Upper lobe of right lung (tissue), 1 donor: ENCODE data around the gene RPS27L. TPM values are rescaled to one million over a fixed set of nuclear protein-coding genes. Genes with fewer than 3 reads are reported as not detected.

ENCODE experiments used
- ATAC-seq: fragments of 200-7000 bp; cut with Tn5 transposase; one replicate; pipeline ENCODE4 v1.9.1; 2020; ENCODE audit warnings: mild to moderate bottlenecking, moderate library complexity
- DNase-seq: peaks from one replicate; pipeline ENCODE4 v3.0.0-alpha.2; 2020
- H3K27ac ChIP-seq: fragments of 200-600 bp; one replicate; pipeline ENCODE4 v1.8.0; 2022
- H3K27me3 ChIP-seq: fragments of 200-600 bp; one replicate; pipeline ENCODE4 v1.8.0; 2022; ENCODE audit warnings: mild to moderate bottlenecking
- H3K36me3 ChIP-seq: fragments of 200-600 bp; one replicate; pipeline ENCODE4 v1.8.0; 2022
- H3K4me1 ChIP-seq: fragments of 200-600 bp; one replicate; pipeline ENCODE4 v1.8.0; 2022
- H3K4me3 ChIP-seq: fragments of 200-600 bp; one replicate; pipeline ENCODE4 v1.8.0; 2022; ENCODE audit warnings: mild to moderate bottlenecking
- H3K9me3 ChIP-seq: fragments of 200-600 bp; one replicate; pipeline ENCODE4 v1.8.0; 2022
- intact Hi-C: fragments of 100-400 bp; cut with DNase I; formaldehyde crosslinking; loops from one replicate; pipeline ENCODE4 v1.11.0; 2022
- total RNA-seq: library from RNA; stranded (reverse); fragmentation: NEBNext Ultra II Directional; extraction: Animal tissue kit (Norgen Biotek cat#: 25700); gene quantifications from one replicate; pipeline ENCODE4 v1.2.1, GENCODE V29; 2021
- TF ChIP-seq, protein P1 (sequence below): fragments of 200-600 bp; IDR thresholded peaks from one replicate; pipeline ENCODE4 v1.8.0; 2022; ENCODE audit warnings: antibody characterized with exemption
- donor health status: DM: no; HTN: yes; CAD: no; lungs with severe emphysema.

RPS27L gene
- total RNA-seq, 1 donor from 2014 or later: 196 TPM

DNA sequence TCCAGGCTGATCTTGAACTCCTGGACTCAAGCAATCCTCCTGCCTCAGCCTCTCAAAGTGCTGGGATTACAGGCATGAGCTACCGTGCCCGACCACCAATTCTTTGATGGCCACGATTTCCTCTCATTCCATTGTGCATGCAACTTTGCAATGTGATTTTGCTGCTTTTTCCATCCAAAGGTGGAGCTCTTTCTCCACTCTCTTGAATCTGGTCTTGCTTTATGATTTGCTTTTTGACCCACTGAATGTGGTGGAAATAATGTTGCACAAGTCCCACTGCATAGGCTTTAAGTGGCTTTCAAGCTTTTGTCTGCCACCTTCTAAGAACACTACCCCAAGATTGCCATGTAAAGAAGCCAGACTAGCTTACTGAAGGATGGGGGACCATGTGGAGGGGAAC is 10.6 kb downstream of the RPS27L start:
- H3K9me3 ChIP-seq: no peaks in the 10 kb centered on the region
- H3K27me3 ChIP-seq: no peaks in the 10 kb centered on the region
- H3K36me3 ChIP-seq: peaks cover 59% of the 10 kb centered on the region
- peaks cover 6% of the 10 kb centered on the region for H3K4me1 ChIP-seq
- ATAC-seq: no peak
- no peak overlapping the region for H3K4me3 ChIP-seq
- intact Hi-C loops: no loop called here
- no peak overlapping the region for H3K27ac ChIP-seq
- DNase-seq: no peak
- TF ChIP-seq, protein P1, sequence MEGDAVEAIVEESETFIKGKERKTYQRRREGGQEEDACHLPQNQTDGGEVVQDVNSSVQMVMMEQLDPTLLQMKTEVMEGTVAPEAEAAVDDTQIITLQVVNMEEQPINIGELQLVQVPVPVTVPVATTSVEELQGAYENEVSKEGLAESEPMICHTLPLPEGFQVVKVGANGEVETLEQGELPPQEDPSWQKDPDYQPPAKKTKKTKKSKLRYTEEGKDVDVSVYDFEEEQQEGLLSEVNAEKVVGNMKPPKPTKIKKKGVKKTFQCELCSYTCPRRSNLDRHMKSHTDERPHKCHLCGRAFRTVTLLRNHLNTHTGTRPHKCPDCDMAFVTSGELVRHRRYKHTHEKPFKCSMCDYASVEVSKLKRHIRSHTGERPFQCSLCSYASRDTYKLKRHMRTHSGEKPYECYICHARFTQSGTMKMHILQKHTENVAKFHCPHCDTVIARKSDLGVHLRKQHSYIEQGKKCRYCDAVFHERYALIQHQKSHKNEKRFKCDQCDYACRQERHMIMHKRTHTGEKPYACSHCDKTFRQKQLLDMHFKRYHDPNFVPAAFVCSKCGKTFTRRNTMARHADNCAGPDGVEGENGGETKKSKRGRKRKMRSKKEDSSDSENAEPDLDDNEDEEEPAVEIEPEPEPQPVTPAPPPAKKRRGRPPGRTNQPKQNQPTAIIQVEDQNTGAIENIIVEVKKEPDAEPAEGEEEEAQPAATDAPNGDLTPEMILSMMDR: no peak

DNA sequence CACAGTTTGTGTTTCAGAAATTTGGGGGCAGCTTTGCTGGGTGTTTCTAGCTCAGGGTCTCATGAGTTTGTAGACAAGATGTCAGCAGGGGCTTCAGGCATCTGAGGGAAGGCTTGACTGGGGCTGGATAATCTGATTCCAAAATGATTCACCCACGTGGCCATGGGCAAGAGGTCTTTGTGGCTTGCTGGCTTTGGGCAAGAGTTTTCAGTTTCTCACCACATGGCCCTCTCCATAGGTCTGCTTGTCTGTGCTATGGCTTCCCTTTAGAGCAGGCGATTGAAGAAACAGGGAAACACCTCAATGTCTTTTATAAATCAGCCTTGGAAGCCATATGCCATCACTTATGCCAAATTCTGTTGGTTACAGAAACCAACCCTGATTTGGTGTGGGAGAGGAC is 11.9 kb downstream of the RPS27L start:
- H3K9me3 ChIP-seq: no peaks in the 10 kb centered on the region
- peaks cover 5% of the 10 kb centered on the region for H3K4me1 ChIP-seq
- no peak for DNase-seq
- H3K4me3 ChIP-seq: no peak overlapping the region
- TF ChIP-seq, protein P1: no peak
- ATAC-seq: no peak
- H3K27me3 ChIP-seq: no peaks in the 10 kb centered on the region
- no peak overlapping the region for H3K27ac ChIP-seq
- peaks cover 64% of the 10 kb centered on the region for H3K36me3 ChIP-seq
- intact Hi-C loops: no loop called here

DNA sequence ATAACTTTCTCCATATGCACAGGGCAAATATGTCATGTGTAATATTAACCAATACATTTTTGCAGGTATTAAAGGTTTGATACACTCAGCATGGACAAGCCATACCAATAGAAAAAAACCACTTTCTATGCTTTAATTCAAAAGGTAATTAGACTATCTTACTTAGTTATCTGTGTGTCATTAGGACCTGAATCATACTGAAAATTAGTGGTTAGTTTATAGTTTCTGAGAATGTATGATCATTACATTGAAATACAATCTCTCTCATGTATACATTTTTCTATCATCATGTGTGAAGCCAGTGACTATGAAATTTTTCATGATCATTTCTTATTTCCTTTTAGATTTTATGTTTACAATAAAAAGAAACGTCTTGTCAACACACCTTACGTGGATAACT is 16.3 kb downstream of the RPS27L start:
- Histone ChIP-seq H3K4me1 (peaks cover 3% of the 10 kb centered on the region), H3K27ac (no peak overlapping the region), H3K9me3 (no peaks in the 10 kb centered on the region), H3K27me3 (no peaks in the 10 kb centered on the region), H3K36me3 (peaks cover 25% of the 10 kb centered on the region), H3K4me3 (no peak overlapping the region)
- TF ChIP-seq, protein P1: no peak
- DNase-seq (no peak), ATAC-seq (no peak)
- intact Hi-C loops: no loop called here

DNA sequence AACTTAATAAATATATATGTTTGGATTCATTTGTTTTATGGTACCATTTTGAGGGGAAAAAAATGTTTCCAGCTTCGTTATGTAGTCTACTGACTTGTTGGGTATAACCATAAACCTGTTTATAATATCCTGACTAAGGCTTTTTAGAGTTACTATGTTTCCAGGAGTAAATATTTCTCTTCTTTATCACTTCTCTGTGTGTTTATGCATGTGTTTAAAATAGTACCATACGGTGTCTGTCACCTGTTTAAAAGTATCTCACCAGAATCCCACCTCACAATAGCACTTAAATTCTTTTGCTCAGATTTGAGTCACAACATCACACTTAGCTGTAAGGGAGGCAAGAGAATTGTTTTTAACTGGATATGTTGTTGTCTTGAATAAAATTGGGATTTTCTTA is 20.5 kb downstream of the RPS27L start:
- DNase-seq (no peak), ATAC-seq (no peak)
- intact Hi-C loops: no loop called here
- no peaks in the 10 kb centered on the region for H3K27me3 ChIP-seq
- no peak overlapping the region for H3K4me3 ChIP-seq
- peaks cover 7% of the 10 kb centered on the region for H3K36me3 ChIP-seq
- TF ChIP-seq, protein P1: no peak
- no peaks in the 10 kb centered on the region for H3K9me3 ChIP-seq
- peaks cover 15% of the 10 kb centered on the region for H3K4me1 ChIP-seq
- H3K27ac ChIP-seq: no peak overlapping the region

DNA sequence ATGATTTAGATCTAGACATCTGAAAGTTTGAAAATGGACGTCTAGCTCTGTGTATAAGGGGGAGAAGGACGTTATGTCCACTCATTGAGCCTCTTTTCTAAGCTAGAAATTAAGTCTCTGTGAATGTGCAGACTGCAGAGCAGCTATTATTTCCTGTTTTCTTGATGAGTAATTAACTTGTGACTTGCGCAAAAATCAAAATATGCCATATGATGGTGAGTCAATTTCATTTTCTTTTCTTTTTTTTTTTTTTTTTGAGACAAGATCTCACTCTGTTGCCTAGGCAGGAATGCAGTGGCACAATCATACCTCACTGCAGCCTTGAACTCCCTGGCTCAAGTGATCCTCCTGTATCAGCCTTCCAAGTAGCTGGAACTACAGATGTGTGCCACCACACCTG is 21.5 kb downstream of the RPS27L start:
- Histone ChIP-seq H3K27ac (peak overlapping the region; percentile 75), H3K4me1 (peaks cover 15% of the 10 kb centered on the region), H3K4me3 (no peak overlapping the region), H3K36me3 (peaks cover 7% of the 10 kb centered on the region), H3K9me3 (no peaks in the 10 kb centered on the region), H3K27me3 (no peaks in the 10 kb centered on the region)
- intact Hi-C loops: no loop called here
- peak; percentile 84 for ATAC-seq
- TF ChIP-seq, protein P1: no peak
- DNase-seq: no peak

DNA sequence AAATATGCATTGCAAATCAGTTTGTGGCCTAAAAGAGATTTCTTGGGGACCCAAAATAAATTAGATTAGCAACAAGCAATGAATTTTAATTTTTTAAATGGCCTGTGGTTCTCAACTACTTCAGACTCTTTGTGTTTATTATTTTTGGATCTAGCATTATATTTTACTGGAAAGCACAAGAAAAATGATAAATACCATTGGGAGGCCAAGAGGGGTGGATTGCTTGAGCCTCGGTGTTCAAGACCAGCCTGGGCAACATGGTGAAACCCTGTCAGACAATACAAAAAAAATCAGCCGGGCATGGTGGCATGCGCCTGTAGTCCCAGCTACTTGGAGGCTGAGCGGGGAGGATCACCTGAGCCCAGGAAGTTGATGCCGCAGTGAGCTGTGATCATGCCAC is 22.0 kb downstream of the RPS27L start:
- H3K4me1 ChIP-seq: peaks cover 15% of the 10 kb centered on the region

More for the DNA sequence above, 22.0 kb downstream of the RPS27L start:
- no peaks in the 10 kb centered on the region for H3K9me3 ChIP-seq
- intact Hi-C loops: no loop called here
- no peaks in the 10 kb centered on the region for H3K27me3 ChIP-seq
- H3K4me3 ChIP-seq: no peak overlapping the region
- H3K36me3 ChIP-seq: peaks cover 12% of the 10 kb centered on the region
- TF ChIP-seq, protein P1: no peak
- ATAC-seq (no peak), DNase-seq (no peak)
- peak overlapping the region; percentile 75 for H3K27ac ChIP-seq
